Fibroblast of mammary gland (primary cell): ENCODE data around the gene OPCML.

Experiments used
- DNase-seq: peaks from one replicate; pipeline ENCODE4 v3.0.0-alpha.2; 2010; ENCODE audit warnings: low read depth
- H3K4me3 ChIP-seq: 2 replicates; pipeline ENCODE4 v1.5.1; 2011; ENCODE audit warnings: low read depth, mild to moderate bottlenecking, low read length, moderate library complexity; ENCODE audit not compliant: control insufficient read depth
- TF ChIP-seq, protein P1 (sequence below): conservative IDR thresholded peaks from 2 replicates; pipeline ENCODE4 v1.5.1; 2011; ENCODE audit warnings: low read depth, low read length, inconsistent platforms; ENCODE audit not compliant: control insufficient read depth, insufficient read depth

Gene OPCML

DNA sequence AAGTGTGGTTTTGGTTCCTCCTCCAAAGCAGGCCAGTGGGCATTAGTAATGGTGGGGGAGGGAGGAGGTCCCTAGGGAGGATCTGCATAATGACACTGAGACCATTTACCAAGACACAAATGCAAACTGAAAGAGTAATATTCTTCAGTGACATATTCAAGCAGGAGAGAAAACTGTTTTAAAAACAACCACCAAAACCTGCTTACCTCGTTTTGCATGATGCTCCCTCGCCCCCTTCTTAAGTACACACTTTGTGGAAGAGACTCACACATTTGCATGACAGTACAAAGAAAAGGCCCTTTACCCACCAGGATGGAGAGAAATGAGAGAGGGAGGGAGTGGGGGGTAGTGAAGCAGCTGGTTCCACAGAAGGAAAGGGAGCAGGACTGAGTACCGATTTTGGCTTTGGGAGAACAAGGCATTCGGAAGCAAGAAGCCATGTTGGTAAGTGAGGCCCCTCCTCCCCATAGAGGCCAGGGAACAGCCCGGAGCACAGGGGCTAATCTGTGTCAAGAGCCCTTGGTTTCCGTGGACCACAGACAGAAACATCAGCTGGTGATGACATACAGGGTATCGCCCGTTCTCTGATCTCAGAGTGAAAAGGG, 13.0 kb upstream of the OPCML start:
- DNase-seq = no peak
- TF ChIP-seq, protein P1, sequence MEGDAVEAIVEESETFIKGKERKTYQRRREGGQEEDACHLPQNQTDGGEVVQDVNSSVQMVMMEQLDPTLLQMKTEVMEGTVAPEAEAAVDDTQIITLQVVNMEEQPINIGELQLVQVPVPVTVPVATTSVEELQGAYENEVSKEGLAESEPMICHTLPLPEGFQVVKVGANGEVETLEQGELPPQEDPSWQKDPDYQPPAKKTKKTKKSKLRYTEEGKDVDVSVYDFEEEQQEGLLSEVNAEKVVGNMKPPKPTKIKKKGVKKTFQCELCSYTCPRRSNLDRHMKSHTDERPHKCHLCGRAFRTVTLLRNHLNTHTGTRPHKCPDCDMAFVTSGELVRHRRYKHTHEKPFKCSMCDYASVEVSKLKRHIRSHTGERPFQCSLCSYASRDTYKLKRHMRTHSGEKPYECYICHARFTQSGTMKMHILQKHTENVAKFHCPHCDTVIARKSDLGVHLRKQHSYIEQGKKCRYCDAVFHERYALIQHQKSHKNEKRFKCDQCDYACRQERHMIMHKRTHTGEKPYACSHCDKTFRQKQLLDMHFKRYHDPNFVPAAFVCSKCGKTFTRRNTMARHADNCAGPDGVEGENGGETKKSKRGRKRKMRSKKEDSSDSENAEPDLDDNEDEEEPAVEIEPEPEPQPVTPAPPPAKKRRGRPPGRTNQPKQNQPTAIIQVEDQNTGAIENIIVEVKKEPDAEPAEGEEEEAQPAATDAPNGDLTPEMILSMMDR = no peak
- H3K4me3 ChIP-seq = no peak overlapping the region

DNA sequence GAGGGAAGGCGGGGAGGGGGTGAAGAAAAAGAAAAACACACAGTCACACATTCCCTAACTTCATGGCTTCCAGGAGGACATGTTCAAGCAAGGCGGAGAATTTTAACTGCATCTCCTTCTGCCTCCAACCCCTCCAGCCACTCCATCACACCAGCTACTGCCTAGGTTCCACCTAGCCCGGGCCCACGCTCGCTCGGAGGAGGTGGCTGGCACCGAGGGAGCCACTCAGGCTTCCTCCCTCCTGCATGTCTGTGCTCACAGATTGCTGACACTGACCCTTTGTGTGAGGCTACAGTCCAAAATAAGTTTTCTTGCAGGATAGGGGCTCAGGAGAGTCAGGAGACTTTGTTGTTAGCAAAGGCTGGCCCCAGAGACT, 9.4 kb upstream of the OPCML start:
- no peak overlapping the region for H3K4me3 ChIP-seq
- TF ChIP-seq, protein P1 = no peak
- no peak for DNase-seq

DNA sequence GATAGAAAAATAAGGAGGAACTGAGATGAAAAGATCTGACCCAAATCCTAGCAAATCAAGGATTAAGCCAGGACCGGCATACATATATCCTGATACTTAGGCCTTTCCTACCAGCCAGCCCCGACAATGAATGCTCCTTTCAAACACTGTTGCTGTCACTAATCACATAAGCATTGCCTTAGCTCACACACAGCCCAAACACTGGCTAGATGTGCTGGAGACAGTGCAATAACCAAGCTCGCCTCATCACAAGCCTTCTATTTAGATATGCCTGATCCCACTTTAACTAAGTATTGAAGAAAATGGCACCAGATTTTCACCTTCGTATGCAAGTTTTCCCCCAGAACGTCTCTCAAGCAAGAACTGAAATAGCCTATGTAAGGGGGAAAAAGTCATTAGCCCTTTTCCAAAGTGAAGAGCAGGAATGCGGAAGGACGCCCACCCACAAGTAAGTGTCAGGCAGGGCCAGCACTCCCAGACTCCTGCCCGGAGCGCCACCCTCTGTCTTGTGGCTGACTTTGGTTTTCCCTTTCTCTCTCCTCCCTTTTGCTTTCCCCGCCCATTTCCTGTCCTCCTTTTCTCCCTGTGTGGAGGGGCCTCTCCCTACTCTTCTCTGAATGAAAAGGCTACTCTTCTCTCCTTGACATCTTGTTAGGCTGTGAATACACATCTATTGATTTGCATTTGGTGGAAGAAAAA, 8.9 kb upstream of the OPCML start:
- DNase-seq = no peak
- TF ChIP-seq, protein P1 = no peak

GRCh38 chr11:133536198-133536597, 3.9 kb upstream of the OPCML start:
- TF ChIP-seq, protein P1 = no peak
- no peak for DNase-seq
- no peak overlapping the region for H3K4me3 ChIP-seq

More for the DNA sequence above, 8.9 kb upstream of the OPCML start:
- H3K4me3 ChIP-seq = no peak overlapping the region

- no peak overlapping the region for H3K4me3 ChIP-seq
- no peak for DNase-seq
- TF ChIP-seq, protein P1 = no peak
Measured at GRCh38 chr11:133533205-133533604, 904 bp upstream of the OPCML start.

DNA sequence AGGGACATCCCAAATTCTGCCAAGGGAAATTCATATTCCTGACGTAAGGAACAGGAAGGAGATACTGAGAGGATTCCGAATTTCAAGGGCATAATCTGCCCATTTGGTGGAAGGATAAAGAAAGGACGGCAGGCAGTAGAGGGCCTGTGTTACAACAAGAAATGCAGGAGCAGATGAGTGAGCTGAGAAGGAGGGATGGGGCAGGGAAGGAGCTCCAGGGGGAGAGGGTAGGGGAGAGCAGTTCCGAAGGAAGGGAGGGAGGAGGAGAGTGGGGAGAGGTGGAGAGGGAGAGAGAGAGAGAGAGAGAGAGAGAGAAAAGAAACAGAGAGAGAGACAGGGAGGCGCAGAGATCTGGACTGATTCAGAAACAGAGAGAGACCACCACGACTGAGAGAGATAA, 843 bp downstream of the OPCML start:
- no peak for DNase-seq
- TF ChIP-seq, protein P1 = no peak

More for the DNA sequence above, 843 bp downstream of the OPCML start:
- no peak overlapping the region for H3K4me3 ChIP-seq
